ENCODE measurements around the gene SLC35F4. TPM values are rescaled to one million over a fixed set of nuclear protein-coding genes. Genes with fewer than 3 reads are reported as not detected.
"Not testable (repeated sequence)": the region's sequence is repeated elsewhere in the genome, so short reads cannot be mapped to it uniquely, and the experiment has no call there.

The SLC35F4 gene
- total and polyA plus RNA-seq, 2 of the 8 experiments (the other 6 are each of a cell fraction or from before 2014, with no cell fraction given), result not detected

GRCh38 chr14:57855666-57856065, 10.2 kb downstream of the SLC35F4 start:
- H3K23me2 ChIP-seq (ENCODE audit: low read depth, low read length); H3K14ac ChIP-seq (ENCODE audit: insufficient read length); H3K27ac ChIP-seq (ENCODE audit: low read depth, low read length); H3K79me2 ChIP-seq (ENCODE audit: control insufficient read depth in 1 of 2, insufficient read depth in 2 of 2, low read length in 2 of 2); H4K5ac ChIP-seq (ENCODE audit: insufficient read length, low read depth, low read length); H4K8ac ChIP-seq (ENCODE audit: extremely low read depth, insufficient read depth, low read length); H4K91ac ChIP-seq (replicated peaks; ENCODE audit: insufficient read length, low read length); DNase-seq (ENCODE audit: low read depth in 1 of 2, low spot score in 2 of 2); H2BK120ac ChIP-seq (replicated peaks; ENCODE audit: low read depth, low read length); H2BK12ac ChIP-seq (ENCODE audit: low read depth, low read length); H3K18ac ChIP-seq (ENCODE audit: extremely low read depth, low read length); H3K79me1 ChIP-seq (ENCODE audit: low read depth, low read length); H2AK5ac ChIP-seq (ENCODE audit: low read depth, low read length); H3K9me3 ChIP-seq (ENCODE audit: insufficient read depth in 2 of 2, low read depth in 1 of 2, low read length in 1 of 2); H3K23ac ChIP-seq (ENCODE audit: insufficient read length); H4K20me1 ChIP-seq (replicated peaks in 1 of 2; ENCODE audit: control insufficient read depth in 1 of 2, insufficient read depth in 2 of 2, low read length in 2 of 2); FAIRE-seq; H2AFZ ChIP-seq (ENCODE audit: low read length); H3K4ac ChIP-seq (replicated peaks; ENCODE audit: insufficient read length, low read depth, low read length); H3K4me3 ChIP-seq (ENCODE audit: extremely low read depth in 1 of 4, insufficient read depth in 2 of 4, low read depth in 3 of 4, low read length in 4 of 4); H2BK20ac ChIP-seq (ENCODE audit: low read length); H3K56ac ChIP-seq (replicated peaks; ENCODE audit: insufficient read length, low read depth, low read length); H2BK15ac ChIP-seq (ENCODE audit: low read length); H3K4me1 ChIP-seq (replicated peaks in 1 of 4; ENCODE audit: control insufficient read depth in 3 of 4, insufficient read depth in 4 of 4, low read length in 3 of 4); H3K9ac ChIP-seq (replicated peaks in 1 of 4; ENCODE audit: extremely low read depth in 1 of 4, low read depth in 3 of 4, low read length in 3 of 4); H2BK5ac ChIP-seq (ENCODE audit: low read depth, low read length); H3K36me3 ChIP-seq (ENCODE audit: control insufficient read depth in 2 of 4, insufficient read depth in 4 of 4, low read length in 3 of 4); POLR2A ChIA-PET (ENCODE audit: partially characterized antibody); H3K27me3 ChIP-seq (replicated peaks in 1 of 4; ENCODE audit: control insufficient read depth in 3 of 4, extremely low read depth in 1 of 4, insufficient read depth in 3 of 4, low read length in 3 of 4); H3K4me2 ChIP-seq (ENCODE audit: insufficient read depth in 1 of 2, low read depth in 2 of 2, low read length in 2 of 2); CTCF ChIA-PET (ENCODE audit: partially characterized antibody): not testable (repeated sequence)
- 86% methylated on average over 2 of the region's 2 CpGs; no CpG with 5 or more reads in 1 of the 2 experiments for WGBS, 2 experiments (ENCODE audit: extremely low coverage in 1 of 2, insufficient coverage in 1 of 2, insufficient read length in 1 of 2, insufficient replicate concordance in 2 of 2, low coverage in 1 of 2, low lambda C conversion rate in 2 of 2, missing lambda C conversion rate in 1 of 2)
